ENCODE data around the gene SUN1.

Gene SUN1

GRCh38 chr7:909358-910329 lies 77.4 kb downstream of the SUN1 start:
- DNase-seq = no peak

- no peak for DNase-seq
Observed at GRCh38 chr7:910441-910861, 78.2 kb downstream of the SUN1 start.

GRCh38 chr7:910931-911431 lies 78.7 kb downstream of the SUN1 start:
- no peak for DNase-seq

DNA sequence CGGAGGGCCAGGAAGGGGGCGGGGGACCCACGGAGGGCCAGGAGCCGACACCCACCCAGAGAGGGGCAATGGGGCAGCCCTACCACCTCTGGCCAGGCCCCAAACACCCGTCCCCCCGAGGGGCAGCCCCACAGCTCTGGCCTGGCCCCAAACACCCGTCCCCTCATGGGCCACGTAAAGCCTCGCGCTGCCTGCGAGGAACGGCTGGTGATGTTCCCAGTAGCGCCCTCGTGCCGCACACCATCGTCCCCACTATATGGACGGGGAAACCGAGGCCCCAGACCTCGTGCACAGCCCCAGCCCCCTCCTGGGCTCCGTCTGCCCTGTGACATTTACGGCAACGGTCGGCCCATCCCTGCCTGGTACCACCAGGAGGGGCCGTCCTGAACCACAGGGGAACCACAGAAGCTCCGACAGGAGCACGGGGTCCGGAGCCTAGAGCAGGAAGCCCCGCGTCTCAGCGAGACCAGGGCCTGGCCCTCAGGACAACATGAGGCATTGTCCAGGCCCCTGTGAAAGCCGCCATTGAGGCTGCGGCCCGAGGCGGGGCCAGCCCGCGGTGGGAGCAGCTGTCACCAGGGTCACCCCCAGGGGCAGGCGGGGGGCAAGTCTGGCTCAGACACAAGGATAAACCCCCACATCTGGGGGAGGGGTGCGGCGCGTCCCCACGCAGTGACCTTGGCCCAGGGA lies 79.7 kb downstream of the SUN1 start:
- DNase-seq = no peak

GRCh38 chr7:913736-914520 lies 81.7 kb downstream of the SUN1 start:
- DNase-seq = no peak

GRCh38 chr7:914521-915194 lies 82.4 kb downstream of the SUN1 start:
- no peak for DNase-seq

DNA sequence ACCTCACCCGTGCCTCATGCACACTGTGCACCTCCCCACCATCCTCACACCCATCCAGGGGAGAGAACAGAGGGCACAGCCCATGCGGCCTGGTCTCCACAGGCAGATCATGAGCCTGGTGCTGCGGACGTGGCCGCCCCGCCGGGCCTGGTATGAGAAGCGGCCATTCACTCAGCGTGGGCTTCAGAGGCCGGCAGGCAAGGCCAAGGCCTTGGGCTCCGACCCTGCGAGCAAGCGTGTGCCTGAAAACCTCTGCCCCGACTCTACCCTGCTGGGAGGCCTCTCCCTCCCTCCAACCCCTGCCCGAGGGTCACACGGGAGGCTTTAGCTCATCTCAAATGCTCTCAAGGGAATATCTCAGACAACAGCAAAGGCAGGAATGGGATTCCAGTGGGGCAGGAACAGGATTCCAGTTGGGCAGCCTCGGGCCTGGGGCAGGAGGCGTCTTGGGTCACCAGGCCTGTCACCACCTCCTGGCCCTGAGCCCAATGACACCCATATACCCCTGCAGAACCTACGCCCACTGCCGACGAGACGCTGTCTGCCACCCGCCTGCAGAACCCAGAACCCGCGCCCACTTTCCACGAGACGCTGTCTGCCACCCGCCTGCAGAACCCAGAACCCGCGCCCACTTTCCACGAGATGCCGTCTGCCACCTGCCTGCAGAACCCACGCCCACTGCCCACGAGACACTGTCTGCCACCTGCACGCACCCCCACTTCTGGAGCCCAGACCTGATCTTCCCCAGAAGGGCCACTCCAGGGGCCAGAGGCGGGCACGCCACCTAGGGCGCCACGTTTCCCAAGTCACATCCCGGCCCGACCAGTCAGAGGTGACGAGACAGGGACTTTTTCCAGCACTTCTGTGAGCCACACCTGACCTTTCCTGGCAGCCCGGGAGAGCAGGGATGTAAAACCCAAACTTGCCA lies 83.3 kb downstream of the SUN1 start:
- no peak for DNase-seq

DNA sequence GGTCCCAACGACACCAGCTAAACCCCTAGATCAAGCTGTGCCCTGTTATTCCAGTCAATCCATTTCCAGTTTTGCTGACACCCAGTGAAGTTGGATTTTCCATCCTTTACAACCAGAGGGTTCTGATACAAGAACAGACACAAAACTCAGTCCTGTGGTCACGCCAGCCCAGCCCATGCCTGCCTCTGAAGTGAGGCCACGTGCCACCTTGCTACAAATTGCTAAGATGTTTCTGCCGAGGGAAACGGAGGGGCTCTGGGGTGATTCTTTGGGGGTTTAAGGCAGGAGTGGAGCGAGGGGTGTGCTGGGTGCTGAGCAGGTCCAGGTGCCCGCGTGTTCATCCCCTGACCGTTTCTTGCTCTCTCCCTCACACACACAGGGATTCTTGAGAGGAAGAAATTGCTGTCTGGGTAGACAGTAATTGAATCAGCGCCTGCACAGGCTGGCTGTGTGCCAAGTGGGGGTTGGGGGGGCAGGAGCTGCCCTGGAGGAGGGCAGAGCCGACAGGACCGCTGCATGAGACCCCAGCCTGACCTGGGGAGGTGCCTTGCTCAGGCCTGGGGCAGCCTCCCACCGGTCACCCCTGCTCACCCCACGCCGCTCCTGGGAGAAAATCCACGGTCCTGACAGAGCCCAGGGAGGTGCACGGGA lies 84.1 kb downstream of the SUN1 start:
- DNase-seq = no peak

GRCh38 chr7:917255-918117 lies 85.2 kb downstream of the SUN1 start:
- no peak for DNase-seq

DNA sequence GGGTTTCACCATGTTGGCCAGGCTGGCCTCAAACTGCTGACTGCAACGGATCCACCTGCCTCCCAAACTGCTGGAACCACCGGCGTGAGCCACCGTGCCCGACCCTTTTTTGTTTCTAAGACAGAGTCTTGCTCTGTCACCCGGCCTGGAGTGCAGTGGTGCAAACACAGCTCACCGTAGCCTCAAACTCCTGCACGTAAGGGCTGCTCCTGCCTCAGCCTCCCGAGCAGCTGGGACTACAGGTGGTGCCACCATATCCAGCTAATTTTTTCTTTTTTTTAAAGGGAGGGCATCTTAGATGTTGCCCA lies 85.8 kb downstream of the SUN1 start:
- DNase-seq = no peak

DNA sequence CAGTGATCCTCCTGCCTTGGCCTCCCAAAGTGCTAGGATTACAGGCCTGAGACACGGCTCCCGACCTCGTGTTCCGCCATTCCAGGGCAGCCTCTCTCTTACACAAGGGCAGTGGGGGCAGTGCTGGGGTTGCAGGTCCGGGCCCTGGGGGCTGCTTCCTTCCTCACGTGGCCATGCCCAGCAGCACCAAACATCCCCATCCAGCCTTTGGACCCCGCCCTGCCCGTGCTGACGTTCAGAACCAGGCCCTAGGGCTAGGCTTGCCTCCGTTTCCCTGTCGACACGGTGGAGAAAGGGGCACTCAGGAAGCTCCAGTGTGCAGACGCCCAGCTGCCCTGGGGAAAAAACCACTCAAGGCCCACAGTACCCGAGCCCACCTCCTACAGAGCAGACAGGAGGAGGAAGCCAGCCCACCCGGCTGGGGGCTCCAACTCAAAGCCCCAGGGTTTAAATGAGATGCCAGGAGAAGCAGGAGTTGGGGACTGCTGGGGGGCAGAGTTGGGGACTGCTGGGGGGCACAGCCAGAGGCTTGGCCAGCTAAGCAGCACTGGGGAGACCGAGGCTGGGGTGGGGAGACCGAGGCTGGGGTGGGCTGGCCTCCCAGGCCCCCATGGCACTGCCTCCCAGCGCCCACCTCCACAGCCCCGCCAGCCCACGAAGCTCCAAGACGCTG lies 86.3 kb downstream of the SUN1 start:
- peak; percentile 1 for DNase-seq

DNA sequence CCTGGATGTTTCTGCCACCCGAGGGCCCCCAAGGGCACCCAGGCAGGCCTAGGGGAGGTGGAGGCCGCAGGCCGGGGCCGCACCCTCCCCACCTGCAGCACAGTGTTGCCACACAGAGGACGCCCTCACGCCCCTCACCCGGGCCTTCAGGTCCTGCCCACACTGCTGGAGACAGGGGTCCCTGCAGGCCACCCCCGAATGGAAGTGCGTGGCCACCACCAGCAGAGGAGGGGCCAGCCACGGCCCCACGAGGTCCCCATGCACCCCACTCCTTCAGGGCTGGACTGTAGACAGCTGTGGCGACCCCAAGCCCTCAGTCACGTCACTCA lies 86.8 kb downstream of the SUN1 start:
- DNase-seq = no peak

- peak; percentile 1 for DNase-seq
Observed at GRCh38 chr7:919924-920341, 87.7 kb downstream of the SUN1 start.

GRCh38 chr7:920351-921070 lies 88.2 kb downstream of the SUN1 start:
- peak; percentile 40 for DNase-seq

GRCh38 chr7:921071-921461 lies 88.8 kb downstream of the SUN1 start:
- peak; percentile 1 for DNase-seq

DNA sequence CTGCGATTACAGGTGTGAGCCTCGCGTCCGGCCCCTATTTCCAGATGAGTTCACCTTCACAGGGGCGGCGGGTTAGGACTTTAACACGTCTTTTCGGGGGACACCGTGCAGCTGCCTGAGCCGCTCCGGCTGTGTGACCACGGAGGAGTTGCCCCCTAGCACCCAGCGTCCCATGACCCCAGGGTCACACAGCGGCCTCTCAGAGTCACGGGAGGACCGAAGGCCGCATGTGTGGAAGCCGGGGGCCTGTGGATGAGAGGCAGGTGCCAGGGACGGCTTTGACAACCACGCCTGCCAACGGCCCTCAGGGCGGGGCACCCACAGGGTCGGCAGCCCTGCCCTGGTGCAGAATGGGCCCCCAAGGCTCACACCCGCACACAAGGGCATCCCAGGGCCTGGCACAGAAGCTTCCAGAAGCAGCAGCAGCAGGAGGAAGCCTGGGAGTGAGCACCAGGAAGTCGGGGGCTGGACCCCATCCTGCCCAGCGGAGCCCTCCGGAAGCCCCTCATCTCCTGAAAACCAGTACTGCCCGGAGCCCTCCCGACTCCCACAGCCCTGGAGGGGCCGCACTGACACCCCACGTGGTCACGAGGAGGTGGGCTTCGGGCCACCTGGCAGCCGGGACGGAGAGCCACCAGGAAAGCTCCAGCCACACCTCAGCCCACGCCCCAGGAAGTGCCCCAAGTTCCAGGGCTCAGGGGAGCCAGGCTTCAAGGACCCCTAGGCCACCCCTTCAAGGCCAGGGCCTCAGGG lies 89.5 kb downstream of the SUN1 start:
- DNase-seq = peak; percentile 10

DNA sequence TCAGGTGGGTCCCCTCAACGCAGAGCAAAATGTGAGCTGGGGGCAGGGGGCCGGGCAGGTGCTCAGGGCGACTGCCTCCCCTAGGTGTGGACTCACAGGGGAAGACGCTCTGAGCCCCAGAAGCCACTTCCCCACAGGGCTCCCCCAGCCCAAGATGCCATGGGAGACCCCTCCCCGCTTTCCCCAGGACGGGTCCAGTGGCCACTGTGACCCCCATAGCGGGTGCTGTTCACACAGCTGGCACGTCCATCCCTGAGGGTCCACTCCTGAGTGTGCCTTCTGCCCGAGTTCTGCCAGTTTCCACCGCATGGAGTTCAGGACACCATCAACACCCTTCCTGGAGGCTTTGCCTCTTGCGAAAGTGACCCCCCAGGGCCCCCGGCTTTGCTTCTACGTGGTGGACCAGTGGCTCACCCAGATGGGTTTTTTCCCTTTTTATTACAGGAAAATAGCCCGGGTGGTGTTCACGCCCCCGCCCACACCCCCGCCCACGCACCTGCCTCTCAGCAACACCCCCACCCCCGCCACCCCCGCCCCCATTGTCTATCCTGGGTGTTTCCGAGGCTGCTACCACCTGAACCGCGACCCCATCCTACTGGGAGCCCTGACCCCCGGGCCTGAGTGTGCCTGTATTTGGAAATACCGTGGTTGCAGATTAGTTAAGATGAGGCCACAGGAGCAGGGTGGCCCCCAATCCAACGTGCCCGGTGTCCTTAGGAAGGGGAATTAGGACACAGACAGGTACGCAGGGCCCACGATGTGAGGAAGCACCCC lies 90.2 kb downstream of the SUN1 start:
- DNase-seq = peak; percentile 55

Data from stimulated activated CD4-positive, alpha-beta T cell treated with anti-CD3 and anti-CD28 coated beads, Interleukin-4, amount 100 ng/mL, for 1 hour (primary cell).